ENCODE data around the gene MAB21L3.

MAB21L3 gene
- total RNA-seq, result 0 to 0.09 (median 0) reads per million in 4 experiments

DNA sequence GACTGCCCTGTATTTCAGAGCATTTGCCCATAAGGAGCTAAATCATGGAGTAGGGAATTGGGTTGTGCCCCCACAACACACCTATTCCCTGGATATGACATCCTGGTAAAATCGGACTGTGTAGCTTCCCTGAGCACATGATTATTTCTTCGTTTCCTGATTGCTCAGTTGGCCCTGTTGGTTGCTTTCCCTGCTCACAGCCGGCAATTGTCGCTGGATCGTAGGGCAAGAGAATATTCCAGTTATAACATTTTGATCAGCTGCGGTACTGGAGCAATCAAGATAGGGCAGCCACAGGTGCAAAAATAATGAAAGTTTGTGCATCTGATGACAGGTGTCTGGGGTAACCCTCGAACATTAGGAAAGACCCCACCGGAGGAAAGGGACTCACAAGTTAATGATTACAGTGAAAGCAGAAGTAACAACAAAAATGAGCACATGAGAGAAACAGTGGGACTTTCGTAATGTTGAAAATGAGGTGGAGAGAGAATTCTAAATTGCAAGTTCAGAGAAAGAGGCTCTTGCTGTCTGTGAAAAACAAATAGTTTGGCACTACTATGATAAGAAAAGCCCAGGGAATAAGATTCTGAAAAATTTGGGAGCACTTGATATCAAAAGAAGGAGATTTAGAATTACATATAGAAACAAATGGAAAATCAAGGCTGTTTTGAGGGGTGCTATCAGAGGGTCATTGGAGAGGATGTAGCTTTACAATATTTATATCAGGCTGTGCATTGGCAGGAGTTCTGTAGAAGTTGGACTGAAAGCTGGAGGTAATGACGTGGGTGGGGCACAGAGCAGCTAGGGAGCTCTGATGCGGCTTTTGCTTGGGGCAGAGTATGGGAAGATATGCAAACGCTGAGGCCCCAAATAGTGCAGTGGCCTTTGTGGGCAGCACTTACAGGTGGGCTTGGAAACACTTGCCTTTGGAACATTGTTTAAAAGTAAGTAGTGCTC, at the start of gene MAB21L3:
TSS of gene MAB21L3 (plus strand) at position 833 of the 957 bp plus-strand sequence. CDS start 1,217 bp downstream, outside the sequence.
- DNase-seq, result no peak

DNA sequence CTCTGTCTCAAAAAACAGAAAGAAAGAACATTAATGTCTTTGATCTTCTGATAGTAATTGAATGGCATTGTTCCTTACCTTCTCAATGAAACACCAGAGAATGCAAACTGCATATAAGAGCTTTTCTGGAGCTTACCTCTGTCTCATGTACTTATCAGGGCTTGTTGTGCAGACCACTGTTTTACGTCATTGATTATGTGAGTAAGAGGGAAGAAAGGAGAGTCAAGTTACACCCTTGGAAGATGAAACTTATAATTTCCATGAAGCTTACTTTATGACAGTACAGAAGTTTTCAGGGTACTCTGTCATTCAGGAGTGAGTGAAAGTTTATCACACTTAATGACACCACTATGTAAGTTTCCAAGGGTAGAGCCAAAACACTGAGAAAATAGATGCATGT, 49.0 kb upstream of the MAB21L3 start:
- no peak for DNase-seq

DNA sequence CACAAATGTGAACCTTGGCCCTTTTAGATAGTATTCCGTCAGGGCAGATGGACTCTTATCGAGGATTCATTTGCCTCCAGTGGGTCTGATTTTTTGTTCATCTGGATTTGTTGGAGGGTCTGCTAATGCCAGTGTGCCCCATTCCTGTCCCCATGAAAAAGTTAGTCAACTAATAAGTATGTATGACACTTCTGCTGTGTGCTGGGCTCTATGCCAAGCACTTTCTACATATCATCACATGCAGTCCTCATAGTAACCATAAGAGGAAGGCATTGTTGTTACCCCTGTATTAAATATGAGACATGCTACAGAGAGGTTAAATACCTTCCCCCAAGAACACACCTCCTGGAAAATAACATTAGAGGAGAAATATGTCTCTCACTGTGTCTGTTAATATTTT, 46.6 kb upstream of the MAB21L3 start:
- no peak for DNase-seq

GRCh38 chr1:116066868-116067565, 44.2 kb upstream of the MAB21L3 start:
- no peak for DNase-seq

- no peak for DNase-seq
Observed at GRCh38 chr1:116067566-116067890, 43.7 kb upstream of the MAB21L3 start.

GRCh38 chr1:116075575-116075974, 35.6 kb upstream of the MAB21L3 start:
- no peak for DNase-seq

DNA sequence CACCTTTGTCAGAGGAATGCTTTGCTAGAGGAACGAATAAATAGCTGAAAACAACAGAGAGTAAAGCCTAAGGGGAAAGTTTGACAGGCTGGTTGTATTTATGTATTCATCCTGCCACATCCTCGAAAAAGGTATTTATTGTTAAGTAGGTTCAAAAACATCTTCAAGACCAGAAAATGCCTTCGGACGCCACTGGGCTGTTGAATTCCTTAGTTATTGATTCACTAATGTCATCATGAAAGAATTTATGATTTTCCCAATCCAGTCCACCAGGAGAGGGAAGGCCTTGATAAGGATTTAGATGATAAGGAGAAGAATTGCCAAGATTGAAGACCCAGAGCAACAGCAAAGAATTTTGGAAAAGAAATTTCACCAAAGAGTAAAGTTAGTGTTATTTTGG, 35.2 kb upstream of the MAB21L3 start:
- DNase-seq, result no peak

DNA sequence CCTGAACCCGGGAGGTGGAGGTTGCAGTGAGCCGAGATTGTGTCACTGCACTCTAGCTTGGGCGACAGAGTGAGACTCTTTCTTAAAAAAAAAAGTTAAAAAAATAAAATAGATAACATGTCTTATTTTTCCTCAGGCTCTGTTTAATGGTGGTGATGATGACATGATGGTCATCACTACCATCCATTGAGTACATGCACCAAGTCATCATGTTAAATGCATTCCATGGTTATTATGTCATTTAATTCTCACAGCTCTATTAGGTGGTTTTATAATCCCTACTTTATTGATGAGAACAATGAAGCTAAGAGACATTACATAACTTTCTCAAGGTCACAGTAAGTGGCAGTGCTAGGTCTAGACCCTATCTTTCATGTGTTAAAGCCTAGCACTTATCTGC, 34.4 kb upstream of the MAB21L3 start:
- DNase-seq, result no peak

DNA sequence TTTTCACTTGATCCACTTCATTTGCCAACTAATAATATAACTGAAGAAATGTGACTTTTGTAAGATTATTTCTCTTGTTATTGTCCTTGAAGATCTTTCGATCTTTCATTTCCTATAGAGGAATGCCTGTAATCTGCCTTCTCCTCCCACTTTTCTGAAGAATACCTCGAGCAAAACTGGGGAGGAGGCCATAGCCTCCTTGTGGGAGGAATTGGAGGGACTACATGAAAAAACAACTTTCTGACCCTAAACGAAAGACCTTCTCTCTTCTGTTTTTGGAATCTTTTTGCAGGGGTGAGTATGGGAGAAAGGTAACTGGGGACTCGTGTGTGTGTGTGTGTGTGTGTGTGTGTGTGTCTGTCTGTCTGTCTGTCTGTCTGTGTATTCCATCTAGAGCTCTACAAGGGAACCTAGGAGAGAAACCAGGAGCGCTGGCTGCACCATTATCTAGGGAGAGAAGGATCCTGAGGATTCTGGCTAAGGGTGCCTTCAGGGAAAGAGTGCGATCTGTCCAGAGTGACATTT, 32.4 kb upstream of the MAB21L3 start:
- DNase-seq, result no peak

GRCh38 chr1:116087628-116088027, 23.6 kb upstream of the MAB21L3 start:
- no peak for DNase-seq

DNA sequence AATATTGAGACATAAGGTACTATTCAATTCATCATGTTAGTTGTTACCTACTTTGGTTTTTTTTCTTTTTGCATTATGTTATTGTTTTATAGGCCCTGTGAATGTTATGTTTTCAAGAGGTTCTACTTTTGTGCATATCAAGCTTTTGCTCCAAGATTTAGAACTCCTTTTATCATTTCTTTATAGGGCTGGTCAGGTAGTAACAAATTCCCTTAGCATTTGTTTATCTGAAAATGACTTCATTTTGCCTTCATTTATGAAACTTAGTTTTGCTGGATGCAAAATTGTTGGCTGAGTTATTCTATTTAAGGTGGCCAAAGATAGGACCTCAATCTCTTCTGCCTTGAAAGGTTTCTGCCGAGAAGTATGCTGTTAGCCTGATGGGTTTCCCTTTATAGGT, 21.3 kb upstream of the MAB21L3 start:
- DNase-seq, result no peak

DNA sequence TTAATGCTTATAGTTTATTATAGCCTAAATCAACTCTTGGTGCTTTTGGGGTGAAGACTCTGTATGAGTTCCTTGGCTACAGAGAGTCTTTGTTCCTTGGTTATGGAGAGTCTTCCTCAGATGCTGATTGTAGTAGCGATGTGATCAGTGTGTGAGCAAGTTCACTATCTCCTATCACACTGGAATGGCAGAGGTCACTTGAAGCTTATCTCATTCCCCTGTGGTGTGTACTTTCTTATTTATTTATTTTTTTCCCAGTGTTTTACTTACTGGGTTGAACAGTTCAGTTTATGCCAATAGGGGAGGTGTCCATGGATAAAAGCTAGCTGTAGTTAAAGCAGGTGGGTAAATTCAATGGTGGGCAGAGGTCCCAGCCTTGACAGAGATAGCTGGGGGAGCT, 20.1 kb upstream of the MAB21L3 start:
- DNase-seq, result no peak

- no peak for DNase-seq
Observed at GRCh38 chr1:116092752-116093489, 18.3 kb upstream of the MAB21L3 start.

DNA sequence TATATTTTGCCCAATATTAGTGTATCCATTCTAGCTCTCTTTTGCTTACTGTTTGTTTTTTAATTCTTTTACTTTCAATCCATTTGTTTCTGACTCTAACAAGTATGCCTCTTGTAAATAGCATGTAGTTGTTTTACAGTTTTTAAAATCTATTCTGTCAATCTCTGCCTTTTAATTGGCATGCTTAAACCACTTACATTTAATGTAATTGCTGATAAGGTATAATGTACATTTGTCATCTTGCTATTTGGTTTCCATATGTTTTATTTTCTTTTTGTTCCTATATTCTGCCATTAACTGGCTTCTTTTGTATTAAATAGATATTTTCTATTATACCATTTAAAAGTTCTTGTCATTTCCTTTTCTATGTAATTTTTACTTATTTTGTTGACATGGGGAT, 16.2 kb upstream of the MAB21L3 start:
- DNase-seq, result no peak

GRCh38 chr1:116096013-116096618, 15.1 kb upstream of the MAB21L3 start:
- no peak for DNase-seq

DNA sequence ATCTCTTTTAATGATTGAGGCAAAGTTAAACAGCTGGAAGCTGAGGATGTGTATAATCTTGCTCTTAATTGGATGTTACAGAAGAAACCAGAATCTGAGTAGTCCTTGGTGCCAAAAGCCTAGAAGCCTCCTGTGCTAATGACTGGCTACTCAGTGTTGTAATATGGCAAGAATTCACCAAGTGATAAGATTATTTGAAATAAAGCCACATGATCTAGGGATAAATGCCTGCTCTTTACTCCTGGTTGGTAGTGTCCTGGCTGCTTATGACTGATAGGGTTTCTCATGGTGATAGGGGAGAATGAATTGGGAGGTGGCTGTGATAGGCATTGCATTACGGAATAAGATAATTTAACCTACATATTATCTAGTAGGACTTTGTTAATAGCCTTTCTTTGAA, 13.6 kb upstream of the MAB21L3 start:
- no peak for DNase-seq

DNA sequence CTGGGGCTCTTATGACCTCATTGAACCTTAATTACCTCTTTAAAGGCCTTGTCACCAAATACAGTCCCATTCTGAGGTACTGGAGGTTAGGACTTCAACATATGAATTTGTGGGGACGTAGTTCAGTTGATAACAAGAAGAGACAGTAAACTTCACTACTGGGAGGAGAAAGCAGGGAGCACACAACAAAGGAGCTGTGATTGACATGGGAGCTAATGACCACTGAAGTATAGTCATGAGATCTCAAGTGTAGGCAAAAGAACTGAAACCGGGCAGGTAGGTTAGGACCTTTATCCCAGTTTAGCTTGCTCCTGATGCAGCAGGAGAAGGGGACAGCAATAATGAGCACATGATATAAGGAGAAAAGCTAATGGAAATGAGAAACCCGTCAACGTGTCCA, 11.8 kb upstream of the MAB21L3 start:
- no peak for DNase-seq

GRCh38 chr1:116099919-116100318, 11.3 kb upstream of the MAB21L3 start:
- no peak for DNase-seq

- no peak for DNase-seq
Observed at GRCh38 chr1:116104667-116105066, 6.5 kb upstream of the MAB21L3 start.

DNA sequence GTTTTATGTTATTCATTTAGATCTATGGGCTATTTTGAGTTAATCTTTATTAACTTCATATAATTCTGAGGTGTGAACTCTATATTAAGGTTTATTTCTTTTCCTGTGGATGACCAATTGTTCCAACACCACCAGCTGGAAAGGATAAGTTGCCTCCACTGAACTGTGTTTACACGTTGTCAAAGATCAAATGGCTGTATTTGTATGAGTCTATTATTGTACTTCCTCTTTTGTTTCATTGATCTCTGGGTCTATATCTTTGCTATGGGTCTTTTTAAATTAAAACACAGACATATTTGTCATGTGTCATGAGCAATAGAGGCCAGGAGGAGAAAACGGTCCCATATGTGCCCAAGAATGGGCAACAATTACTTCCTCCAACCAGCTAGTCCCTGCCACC, 5.2 kb upstream of the MAB21L3 start:
- DNase-seq, result no peak

DNA sequence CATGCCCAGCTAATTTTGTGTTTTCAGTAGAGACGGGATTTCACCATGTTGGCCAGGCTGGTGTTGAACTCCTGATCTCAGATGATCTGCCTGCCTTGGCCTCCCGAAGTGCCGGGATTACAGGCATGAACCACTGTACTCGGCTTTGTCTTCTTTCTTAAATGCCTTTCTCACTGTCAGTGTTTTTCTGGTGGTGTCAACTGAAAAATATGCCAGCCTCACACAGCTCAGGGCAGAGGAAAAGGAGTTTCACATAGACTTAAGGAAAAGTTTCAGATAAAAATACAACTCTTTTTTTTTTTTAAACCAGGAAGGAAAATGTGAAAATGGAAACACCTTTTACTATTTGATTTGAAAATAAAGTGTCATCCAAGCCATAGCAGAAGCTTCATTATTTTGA, 4.6 kb upstream of the MAB21L3 start:
- DNase-seq, result no peak

DNA sequence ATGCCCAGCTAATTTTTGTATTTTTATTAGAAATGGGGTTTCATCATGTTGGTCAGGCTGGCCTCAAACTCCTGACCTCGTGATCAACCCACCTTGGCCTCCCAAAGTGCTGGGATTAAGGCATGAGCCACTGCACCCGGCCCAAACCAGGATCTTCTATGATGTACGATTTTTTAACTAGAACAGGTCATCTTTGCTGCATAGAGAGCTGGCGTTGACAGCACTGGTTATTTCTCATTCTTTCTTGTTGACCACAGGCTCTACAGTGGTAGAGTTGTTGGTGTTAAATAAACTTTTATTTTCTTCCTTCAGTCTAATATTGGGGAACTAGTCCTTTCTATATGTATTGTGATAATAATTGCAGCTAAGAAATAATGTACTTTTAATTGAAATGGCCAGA, 3.8 kb upstream of the MAB21L3 start:
- no peak for DNase-seq

DNA sequence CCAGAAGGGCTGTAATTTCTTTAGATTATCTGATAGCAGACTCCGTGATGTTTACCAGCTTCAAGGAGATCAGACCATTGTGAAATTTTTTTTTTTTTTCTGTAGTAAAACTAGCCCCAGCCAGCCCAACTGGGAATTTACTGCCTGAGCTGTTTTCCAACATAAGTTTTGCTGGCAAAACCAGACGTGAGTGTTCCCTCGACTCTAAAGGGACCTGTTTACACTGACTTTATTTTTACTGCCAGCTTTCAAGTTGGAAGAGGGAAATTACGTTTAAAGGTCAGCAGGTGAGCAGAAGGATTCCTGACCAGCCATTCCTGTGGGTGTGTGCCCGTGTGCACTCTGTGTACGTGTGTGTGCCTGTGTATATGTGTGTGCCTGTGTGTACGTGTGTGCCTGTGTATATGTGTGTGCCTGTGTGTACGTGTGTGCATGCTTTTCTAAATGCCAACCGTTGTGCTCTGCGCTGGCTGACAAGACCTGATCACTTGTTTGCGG, 374 bp downstream of the MAB21L3 start:
- DNase-seq, result no peak
